ES-I3 (cell line): ENCODE measurements around the gene SLC1A2.

Experiments
- H3K36me3 ChIP-seq: 2 replicates; pipeline ENCODE4 v1.6.1; 2013; ENCODE audit warnings: mild to moderate bottlenecking, low read length, control low read depth, moderate library complexity; ENCODE audit not compliant: insufficient read depth
- H3K4me1 ChIP-seq: 2 replicates; pipeline ENCODE4 v1.6.1; 2013; ENCODE audit warnings: mild to moderate bottlenecking, control low read depth, low read length; ENCODE audit not compliant: insufficient read depth
- H3K9ac ChIP-seq: 2 replicates; pipeline ENCODE4 v1.6.1; 2013; ENCODE audit warnings: low read depth, mild to moderate bottlenecking, low read length, moderate library complexity
- H3K9me3 ChIP-seq: 2 replicates; pipeline ENCODE4 v1.6.1; 2013; ENCODE audit warnings: mild to moderate bottlenecking, low read length, moderate library complexity; ENCODE audit not compliant: control insufficient read depth, insufficient read depth

Gene SLC1A2

GRCh38 chr11:35253237-35253636 lies 166.1 kb downstream of the SLC1A2 start:
- H3K9ac ChIP-seq = no peak overlapping the region
- H3K36me3 ChIP-seq = no peaks in the 10 kb centered on the region
- no peaks in the 10 kb centered on the region for H3K4me1 ChIP-seq
- H3K9me3 ChIP-seq = no peaks in the 10 kb centered on the region

- H3K36me3 ChIP-seq = no peaks in the 10 kb centered on the region
- H3K9ac ChIP-seq = no peak overlapping the region
- no peaks in the 10 kb centered on the region for H3K9me3 ChIP-seq
- H3K4me1 ChIP-seq = no peaks in the 10 kb centered on the region
Observed at GRCh38 chr11:35250621-35251020, 168.7 kb downstream of the SLC1A2 start.

GRCh38 chr11:35250192-35250591 lies 169.2 kb downstream of the SLC1A2 start:
- Histone ChIP-seq H3K9me3 (no peaks in the 10 kb centered on the region), H3K4me1 (no peaks in the 10 kb centered on the region), H3K36me3 (no peaks in the 10 kb centered on the region), H3K9ac (no peak overlapping the region)

- no peaks in the 10 kb centered on the region for H3K4me1 ChIP-seq
- no peak overlapping the region for H3K9ac ChIP-seq
- H3K36me3 ChIP-seq = no peaks in the 10 kb centered on the region
- no peaks in the 10 kb centered on the region for H3K9me3 ChIP-seq
Observed at GRCh38 chr11:35248558-35249323, 170.6 kb downstream of the SLC1A2 start.

GRCh38 chr11:35247863-35248262 lies 171.5 kb downstream of the SLC1A2 start:
- H3K9me3 ChIP-seq = no peaks in the 10 kb centered on the region
- H3K4me1 ChIP-seq = no peaks in the 10 kb centered on the region
- H3K9ac ChIP-seq = no peak overlapping the region
- H3K36me3 ChIP-seq = no peaks in the 10 kb centered on the region

GRCh38 chr11:35247428-35247827 lies 171.9 kb downstream of the SLC1A2 start:
- Histone ChIP-seq H3K4me1 (no peaks in the 10 kb centered on the region), H3K9me3 (no peaks in the 10 kb centered on the region), H3K36me3 (no peaks in the 10 kb centered on the region), H3K9ac (no peak overlapping the region)

GRCh38 chr11:35246745-35247144 lies 172.6 kb downstream of the SLC1A2 start:
- Histone ChIP-seq H3K9me3 (no peaks in the 10 kb centered on the region), H3K4me1 (no peaks in the 10 kb centered on the region), H3K9ac (no peak overlapping the region), H3K36me3 (no peaks in the 10 kb centered on the region)

- Histone ChIP-seq H3K4me1 (no peaks in the 10 kb centered on the region), H3K9ac (no peak overlapping the region), H3K36me3 (no peaks in the 10 kb centered on the region), H3K9me3 (no peaks in the 10 kb centered on the region)
Observed at GRCh38 chr11:35245786-35246185, 173.6 kb downstream of the SLC1A2 start.

- Histone ChIP-seq H3K36me3 (no peaks in the 10 kb centered on the region), H3K9me3 (no peaks in the 10 kb centered on the region), H3K9ac (no peak overlapping the region), H3K4me1 (no peaks in the 10 kb centered on the region)
Observed at GRCh38 chr11:35245056-35245455, 174.3 kb downstream of the SLC1A2 start.

- Histone ChIP-seq H3K4me1 (no peaks in the 10 kb centered on the region), H3K36me3 (no peaks in the 10 kb centered on the region), H3K9me3 (no peaks in the 10 kb centered on the region), H3K9ac (no peak overlapping the region)
Observed at GRCh38 chr11:35243774-35244173, 175.6 kb downstream of the SLC1A2 start.

- no peak overlapping the region for H3K9ac ChIP-seq
- no peaks in the 10 kb centered on the region for H3K4me1 ChIP-seq
- no peaks in the 10 kb centered on the region for H3K36me3 ChIP-seq
- H3K9me3 ChIP-seq = no peaks in the 10 kb centered on the region
Observed at GRCh38 chr11:35242412-35243242, 176.7 kb downstream of the SLC1A2 start.

GRCh38 chr11:35241531-35241930 lies 177.8 kb downstream of the SLC1A2 start:
- Histone ChIP-seq H3K36me3 (no peaks in the 10 kb centered on the region), H3K4me1 (no peaks in the 10 kb centered on the region), H3K9me3 (no peaks in the 10 kb centered on the region), H3K9ac (no peak overlapping the region)

- Histone ChIP-seq H3K9ac (no peak overlapping the region), H3K9me3 (no peaks in the 10 kb centered on the region), H3K36me3 (no peaks in the 10 kb centered on the region), H3K4me1 (no peaks in the 10 kb centered on the region)
Observed at GRCh38 chr11:35241083-35241482, 178.3 kb downstream of the SLC1A2 start.

GRCh38 chr11:35239471-35240075 lies 179.8 kb downstream of the SLC1A2 start:
- H3K9me3 ChIP-seq = 0 out of 2 replicates have a peak, but pooled peaks cover 2% of the 10 kb centered on the region
- no peaks in the 10 kb centered on the region for H3K4me1 ChIP-seq
- no peak overlapping the region for H3K9ac ChIP-seq
- H3K36me3 ChIP-seq = no peaks in the 10 kb centered on the region
